Caki2 (cell line): Measurements from ENCODE around the gene FFAR2. TPM values are rescaled to one million over a fixed set of nuclear protein-coding genes. Genes with fewer than 3 reads are reported as not detected.
"Not testable (repeated sequence)": the region's sequence is repeated elsewhere in the genome, so short reads cannot be mapped to it uniquely, and the experiment has no call there.

ENCODE experiments used
- DNase-seq: peaks from one replicate; pipeline ENCODE4 v3.0.0-alpha.2; 2015; ENCODE audit warnings: low read depth
- in situ Hi-C: cut with HindIII; loops from 2 replicates; pipeline ENCODE4 v1.10.0; 2016; ENCODE audit warnings: low sequenced_read_pairs, low pct_unique_long_range_greater_than_20kb, mixed read lengths
- total RNA-seq: library from RNA; depleted of rRNA; stranded (reverse); fragments of >200 nt; shearing (Covaris generic); gene quantifications from 2 replicates; pipeline ENCODE4 v1.2.3, GENCODE V29; 2014; ENCODE audit warnings: low replicate concordance

FFAR2 gene
- total RNA-seq, 1 experiment from 2014 or later, result not detected

DNA sequence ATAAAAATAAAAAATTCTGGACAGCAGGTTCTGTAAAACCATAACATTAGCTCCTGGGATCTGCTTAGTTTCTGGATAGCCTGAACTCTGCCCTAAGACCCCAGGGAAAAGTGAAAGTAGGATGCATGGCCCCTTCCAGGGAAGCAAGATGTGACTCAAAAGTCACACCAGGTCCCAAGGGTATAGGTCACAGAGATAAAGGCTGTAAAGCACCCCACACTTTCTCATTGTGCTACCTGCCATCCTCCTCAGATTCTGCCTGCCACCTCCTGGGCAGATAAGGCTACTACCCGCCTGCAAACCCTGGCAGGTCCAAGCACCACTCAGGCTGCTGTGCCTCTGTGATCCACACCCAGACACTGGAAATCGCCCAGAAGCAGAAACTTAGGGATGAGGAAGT lies 20.6 kb downstream of the FFAR2 start:
- DNase-seq, result peak; percentile 46
- in situ Hi-C loops, result no loop called here

DNA sequence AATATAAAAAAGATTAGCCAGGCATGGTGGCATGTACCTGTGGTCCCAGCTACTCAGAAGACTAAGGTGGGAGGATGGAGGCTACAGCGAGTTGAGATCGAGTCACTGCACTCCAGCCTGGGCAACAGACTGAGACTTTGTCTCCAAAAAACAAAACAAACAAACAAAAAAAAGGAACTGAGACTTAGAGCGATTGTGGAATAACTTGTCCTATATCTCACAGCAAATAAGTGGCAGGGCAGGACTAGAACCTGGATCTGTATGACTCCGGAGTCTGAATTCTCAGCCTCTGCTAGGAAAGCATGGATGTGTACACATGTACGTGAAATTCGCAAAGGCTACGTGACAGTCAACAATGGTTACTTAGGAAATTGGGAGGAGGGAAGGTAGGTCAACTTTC lies 22.1 kb downstream of the FFAR2 start:
- in situ Hi-C loops, result no loop called here
- DNase-seq, result no peak

DNA sequence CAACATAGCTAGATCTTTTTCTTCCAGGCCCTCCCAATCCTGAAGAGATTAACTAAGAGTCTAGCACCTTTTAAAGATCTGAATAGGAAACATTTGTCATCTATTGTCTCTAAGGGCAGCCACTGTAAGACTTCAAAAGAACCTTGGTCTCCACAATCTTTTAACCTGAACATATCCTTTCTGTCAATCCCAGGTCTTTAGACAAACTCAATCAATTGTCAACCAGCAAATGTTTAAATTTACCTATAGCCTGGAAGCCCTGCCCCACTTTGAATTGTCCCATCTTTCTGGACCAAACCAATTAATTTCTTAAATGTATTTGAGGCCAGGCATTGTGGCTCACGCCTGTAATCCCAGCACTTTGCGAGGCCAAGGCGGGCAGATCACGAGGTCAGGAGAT lies 23.0 kb downstream of the FFAR2 start:
- in situ Hi-C loops, DNase-seq: not testable (repeated sequence)

DNA sequence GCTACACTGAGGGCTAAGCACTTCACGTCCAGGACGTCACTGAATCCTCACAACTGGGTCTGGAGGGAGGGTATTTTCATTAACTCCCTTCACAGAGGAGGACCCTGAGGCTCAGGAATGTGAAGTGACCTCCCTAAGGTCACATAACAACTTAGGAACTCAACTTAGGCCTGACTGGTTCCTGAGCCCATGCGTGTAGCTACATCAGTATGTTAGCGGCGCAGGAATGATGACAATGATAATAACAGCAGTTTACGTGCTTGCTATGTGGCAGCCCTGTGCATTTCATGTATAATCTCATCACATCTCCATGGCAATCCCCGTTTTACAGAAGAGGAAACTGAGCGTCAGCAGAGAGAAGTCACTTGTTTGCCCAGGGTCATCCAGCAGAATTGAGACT lies 23.9 kb downstream of the FFAR2 start:
- in situ Hi-C loops, result no loop called here
- DNase-seq, result no peak

DNA sequence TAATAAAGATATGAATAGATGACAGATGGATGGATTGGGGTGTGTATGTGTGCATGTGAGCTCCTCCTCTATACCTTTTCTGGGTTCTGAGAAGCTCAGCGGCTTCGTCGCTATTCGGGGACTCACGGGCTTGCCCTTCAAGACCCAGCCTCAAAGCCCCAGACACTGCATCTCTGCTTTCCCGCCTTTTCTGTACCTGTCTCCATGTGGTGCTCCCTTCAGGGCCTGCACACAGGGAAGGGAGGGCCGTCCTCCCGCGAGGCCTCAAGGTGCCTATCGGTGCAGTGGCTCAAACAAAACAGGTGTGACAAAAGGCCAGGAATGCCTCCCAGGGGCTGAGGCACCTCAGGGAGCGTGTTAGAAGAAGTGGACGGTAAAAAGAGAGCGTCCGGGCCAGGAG lies 26.0 kb downstream of the FFAR2 start:
- in situ Hi-C loops, result no loop called here
- no peak for DNase-seq

DNA sequence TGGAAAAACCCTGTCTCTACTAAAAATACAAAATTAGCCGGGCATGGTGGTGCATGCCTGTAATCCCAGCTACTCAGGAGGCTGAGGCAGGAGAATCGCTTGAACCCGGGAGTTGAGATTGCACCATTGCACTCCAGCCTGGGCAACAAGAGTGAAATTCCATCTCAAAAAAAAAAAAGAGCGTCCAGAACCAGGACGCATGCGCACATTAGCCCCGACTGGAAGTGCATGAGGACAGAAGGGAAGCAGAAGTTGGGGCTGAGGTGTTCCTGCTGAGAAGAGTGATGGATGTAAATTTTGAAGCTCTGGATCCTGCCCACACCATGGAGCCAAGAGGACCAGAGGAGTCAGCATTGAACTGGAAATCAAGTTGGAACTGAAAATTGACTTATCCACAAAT lies 26.5 kb downstream of the FFAR2 start:
- DNase-seq, in situ Hi-C loops: not testable (repeated sequence)

DNA sequence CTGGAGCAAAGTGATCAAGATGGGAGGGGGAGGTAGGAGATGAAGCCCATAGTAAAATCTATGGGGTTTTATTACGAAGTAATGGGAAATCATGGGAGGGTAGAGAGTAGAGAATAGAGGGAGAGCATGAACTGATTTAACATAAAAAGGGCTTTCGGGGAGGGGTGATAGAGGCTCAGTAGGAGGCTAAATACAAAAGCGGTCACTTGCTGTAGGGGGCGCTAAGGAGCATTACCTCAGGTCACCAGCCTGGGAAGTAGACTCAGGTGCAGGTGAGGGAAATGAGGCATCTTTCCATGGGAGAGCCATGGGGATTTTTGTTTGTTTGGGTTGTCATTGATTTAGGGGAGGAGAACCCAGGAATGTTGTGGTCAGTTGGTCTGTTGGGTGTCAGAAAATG lies 28.1 kb downstream of the FFAR2 start:
- in situ Hi-C loops, result no loop called here

DNA sequence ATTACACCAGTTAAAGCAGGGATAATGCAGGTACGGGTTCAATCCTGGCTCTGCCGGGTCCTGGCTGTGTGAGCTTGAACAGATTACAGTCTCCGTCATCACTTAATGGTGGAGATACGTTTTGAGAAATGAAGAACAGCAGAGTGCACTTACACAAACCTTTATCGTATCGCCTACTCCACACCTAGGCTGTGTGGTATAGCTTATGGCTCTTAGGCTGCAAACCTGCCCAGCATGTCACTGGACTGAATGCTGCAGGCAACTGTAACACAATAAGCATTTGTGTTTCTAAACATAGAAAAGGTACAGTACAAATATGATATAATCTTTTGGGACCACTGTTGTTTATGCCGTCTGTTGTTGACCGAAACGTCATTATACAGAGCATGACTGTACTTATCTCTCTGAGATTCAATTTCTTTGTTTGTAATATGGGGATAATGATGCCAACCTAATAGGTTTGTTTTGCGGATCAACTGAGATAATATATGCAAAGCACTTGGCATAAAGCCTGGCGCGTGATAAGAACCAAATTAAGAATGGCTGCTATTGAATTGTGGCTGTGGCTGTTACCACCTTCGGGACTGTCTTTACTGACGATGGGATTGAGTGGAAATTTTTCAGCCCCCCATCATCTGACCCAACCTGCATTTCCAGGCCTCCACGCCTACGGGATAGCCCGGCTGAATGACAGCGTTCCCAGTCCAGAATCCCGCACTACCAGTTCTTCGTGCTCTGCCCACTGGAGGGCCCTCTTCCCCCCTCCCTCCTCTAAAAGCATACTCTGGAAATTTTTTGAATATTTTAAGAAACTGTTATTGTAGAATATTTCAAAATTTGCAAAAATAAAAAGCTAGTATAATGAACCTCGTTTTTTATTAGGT lies 31.0 kb downstream of the FFAR2 start:
- in situ Hi-C loops, result no loop called here
- DNase-seq, result no peak

More for the DNA sequence above, 28.1 kb downstream of the FFAR2 start:
- no peak for DNase-seq

DNA sequence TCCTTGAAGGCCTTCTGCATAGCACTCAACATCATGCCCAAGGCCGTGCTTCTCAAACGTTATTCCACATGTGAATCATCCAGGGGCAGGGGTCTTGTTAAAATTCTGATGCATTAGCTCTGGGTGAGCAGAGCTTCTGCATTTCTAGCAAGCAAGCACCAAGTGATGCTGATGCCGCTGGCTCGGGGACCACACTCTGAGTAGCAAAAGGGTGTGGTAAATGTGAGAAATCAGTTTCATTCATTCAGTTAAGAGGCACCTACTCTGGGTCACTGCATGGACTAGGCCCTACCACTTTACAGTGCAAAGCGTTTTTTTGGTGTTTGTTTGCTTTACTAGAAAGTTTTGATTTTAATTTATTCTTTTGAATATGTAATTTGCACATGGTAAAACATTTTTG lies 35.0 kb downstream of the FFAR2 start:
- DNase-seq, result no peak
- in situ Hi-C loops, result no loop called here

DNA sequence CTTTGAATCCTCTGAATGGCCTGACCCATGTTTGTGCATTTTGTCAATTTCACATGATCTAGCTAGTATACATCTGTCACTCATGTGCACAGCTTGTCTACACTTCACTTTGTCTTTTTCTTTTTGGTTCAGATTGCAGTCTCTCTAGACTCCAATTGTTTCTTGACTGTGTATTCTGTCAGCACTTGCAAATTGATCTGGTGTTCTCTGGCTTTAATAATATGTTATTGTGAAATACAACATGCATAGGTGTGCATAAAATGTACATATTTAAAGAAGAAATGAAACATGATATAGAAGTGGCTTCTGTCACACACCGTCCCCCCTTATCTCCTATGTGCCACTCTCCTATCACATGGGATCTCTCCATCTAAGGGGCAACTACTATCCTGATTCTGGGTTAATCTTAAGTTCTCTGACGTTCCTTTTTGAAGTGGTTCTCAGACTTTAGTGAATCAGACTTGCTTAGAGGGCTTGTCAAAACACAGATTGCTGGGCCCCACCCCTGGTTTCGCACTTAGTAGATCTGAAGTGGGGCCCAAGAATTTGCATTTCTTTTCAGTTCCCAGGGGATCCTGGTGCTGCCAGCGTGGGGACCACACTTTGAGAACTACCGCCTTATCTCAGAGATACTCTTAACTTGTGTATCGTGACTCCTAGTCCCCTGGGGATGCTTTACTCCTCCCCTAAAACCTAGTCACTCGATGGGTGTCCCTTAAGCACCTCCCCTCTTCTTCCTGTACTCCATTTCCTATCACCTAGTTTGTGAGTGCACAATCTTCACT lies 36.4 kb downstream of the FFAR2 start:
- in situ Hi-C loops, result no loop called here
- DNase-seq, result no peak

DNA sequence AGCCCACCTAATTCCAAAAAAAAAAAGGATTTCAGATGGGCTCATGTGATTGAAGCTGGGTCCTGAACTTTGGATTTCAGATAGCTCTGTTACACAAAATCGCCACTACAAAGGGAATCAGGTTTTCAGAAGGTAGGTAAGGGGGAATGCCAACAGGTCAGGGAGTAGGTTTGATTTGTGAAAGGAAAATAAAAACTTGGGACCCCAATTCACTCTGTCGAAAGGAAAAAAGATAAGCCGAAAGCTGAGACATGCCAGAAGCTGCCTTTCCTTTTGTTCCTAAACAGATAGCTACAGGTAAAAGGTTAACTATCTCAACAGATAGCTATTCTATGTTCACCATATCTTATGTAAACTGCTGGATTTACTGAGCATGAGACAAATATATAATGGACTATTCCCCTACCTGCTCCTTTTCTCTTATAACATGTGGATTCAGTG lies 38.2 kb downstream of the FFAR2 start:
- in situ Hi-C loops, result no loop called here
- DNase-seq, result no peak

DNA sequence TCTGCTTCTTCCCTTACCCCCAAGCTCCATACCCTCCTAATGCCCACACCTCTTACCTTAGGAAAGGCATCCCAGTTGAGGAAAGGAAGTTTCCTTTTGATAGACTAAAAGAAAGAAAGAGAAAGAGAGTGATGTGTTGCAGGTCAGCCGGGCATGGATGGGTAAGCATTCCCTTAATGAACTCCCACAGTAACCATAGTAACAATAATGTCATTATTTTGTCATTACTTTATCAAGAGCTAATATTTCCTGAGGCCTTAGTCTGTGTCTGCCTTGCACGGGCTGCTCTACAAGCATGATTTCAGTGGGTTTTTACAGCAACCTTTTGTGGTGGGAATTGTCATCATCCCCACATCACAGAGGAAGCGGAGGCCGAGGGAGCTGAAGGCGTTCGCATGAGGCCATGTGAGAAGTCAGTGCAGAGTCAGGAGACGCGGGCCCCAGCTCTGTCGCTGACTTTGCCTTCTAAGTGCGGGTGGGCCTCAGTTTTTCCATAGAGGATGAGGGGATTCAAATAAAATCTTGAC lies 39.7 kb downstream of the FFAR2 start:
- DNase-seq, result no peak
- in situ Hi-C loops, result no loop called here

DNA sequence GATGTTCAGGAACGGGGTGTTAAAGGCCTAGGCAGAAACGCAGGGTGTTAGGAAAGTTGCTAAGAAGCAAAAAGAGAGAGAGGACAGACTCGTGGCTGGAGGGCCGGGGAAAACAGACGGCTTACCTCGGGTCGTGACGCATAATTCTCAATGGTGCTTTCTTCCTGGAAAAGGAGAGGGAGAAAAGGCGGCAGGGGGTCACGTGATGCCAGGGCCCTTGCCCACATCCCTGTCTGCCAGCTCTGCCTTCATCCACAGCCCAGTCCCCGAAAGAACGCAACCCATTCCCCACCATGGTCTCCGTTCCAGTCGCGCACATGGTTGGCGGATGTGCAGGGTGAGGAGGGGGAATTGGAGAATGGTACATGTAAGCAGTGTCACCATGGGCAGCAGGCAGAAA lies 40.6 kb downstream of the FFAR2 start:
- in situ Hi-C loops, result no loop called here
- DNase-seq, result no peak

DNA sequence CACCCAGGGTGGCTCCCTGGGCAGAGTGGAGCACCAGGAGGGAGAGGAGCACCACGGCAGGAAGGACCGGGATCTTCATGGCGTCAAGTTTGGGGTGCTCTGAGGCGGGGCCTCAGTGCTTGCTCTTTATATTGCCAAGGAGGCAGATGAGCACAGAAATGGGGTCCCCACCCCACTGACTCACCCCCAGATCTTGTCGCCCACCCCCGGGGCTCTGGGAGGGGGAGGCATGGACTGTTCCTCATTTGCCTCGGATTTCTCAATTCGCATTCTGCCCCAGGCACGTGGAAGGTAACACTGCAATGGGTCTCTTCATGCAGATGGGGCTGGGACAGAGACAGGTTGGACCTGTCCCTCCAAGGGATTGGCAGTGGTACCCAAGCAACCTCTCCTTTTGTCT lies 42.3 kb downstream of the FFAR2 start, which contains the start of gene KRTDAP:
KRTDAP (minus strand) TSS at position 101 of the 400 bp plus-strand sequence; CDS start at position 79, 22 bp downstream.
- no peak for DNase-seq
- in situ Hi-C loops, result no loop called here

DNA sequence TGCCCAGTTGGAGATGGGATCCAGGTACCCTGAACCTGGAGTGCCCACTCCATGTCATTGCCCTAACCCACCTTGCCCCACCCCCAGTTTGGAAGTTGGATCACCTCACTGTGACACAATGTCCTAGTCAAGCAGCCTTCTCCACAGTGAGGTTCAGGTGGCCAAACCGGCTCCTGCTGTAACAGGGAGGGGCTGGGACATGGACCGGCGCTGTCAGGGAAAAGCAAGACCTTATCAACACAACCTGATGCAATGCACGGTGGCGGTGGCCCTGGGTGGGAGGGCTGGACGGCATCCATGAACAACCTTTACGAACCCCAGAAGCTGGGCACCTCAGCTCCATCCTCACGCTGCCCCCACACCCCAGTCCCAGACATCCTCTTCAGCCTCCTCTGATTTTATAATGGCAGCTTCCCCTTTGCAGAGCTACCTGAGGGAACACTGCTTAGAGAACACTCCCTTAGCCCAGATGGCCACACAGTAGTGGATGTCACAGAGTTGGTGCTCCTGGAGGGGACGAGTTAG lies 43.8 kb downstream of the FFAR2 start:
- in situ Hi-C loops, result no loop called here
- no peak for DNase-seq

DNA sequence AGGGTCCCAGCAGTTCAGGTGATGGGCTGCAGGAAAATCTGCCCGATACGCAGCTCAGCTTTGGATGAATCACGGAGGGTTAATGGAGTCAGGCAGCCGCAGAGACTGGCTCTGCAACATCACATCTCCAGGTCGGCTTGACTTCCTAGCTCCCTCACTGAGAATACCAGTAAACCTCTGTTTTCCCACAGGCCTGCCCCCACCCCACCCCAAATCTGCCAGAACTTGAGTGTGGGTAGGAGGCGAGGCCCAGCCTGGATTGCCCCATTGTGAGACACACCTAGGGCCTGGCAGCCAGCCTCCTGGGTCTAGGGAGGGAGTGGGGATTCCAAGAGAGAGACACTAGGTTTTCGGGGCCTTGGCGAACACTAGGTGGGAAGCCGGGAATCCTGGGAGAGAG lies 45.9 kb downstream of the FFAR2 start:
- in situ Hi-C loops, result no loop called here
- DNase-seq, result no peak

DNA sequence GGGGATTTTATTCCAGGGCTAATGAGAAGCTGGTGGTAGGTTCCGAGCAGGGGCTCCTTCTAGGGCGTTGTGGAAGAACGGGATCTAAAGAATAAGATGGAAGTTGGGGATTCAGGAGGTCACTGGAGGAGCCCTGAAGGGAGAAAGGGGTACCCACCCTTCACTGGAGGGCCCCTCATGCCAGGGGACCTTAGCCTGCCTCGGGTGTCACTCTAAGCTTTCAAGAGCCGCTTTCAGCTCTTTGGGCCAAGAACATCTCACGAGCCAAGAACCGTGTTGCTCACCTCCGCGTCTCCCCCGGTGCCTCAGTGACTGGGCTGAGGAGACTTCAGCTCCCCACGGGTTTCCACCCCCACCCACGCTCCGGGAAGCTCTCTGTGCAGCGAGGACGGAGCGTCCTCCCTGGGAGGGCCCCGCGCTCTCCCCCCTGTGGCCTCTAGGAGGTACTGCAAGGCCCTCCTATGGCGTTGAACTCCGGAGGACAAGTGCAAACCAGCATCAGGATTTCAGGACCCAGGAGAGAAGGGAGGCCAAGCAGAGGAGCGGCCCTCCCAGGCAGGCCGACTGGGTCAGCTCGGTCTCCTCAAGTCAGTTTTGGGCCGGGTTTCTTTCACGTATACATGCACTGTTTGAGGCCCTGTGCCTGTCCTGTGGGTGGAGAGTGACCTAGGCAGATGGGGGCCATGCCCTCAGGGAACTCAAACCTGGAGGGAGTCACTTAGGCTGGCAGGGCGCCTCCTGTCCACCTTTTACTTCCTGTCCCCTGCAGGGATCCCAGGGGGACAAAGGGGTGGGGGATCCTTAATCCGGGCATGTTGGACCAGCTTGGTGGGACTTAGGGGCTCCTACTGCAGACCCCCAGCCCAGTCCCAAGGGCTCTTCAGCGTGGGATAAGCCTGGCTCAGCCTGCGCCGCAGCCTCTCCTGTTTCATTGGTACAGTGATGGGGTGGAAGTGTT lies 47.3 kb downstream of the FFAR2 start:
- DNase-seq, result peak; percentile 69
- in situ Hi-C loops, result no loop called here

DNA sequence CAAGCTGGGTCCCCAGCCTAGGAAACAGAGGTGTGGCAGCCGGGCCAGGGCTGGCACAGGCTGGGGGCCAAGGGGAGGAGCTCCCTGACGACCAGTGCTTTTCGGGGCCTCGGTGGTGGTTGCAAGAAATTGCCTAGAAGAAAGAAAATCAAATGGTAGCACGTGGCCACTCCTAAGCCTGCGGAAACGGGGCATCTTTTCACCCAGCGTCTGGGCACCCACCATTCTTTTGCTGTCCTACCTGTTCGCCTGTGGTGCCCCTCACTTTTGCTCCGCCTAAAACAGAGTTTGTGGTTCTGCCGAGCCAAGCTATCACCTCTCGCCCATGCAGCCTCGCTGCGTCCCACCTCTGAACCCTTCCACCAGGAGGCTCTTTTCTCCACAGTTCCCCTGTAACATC lies 49.3 kb downstream of the FFAR2 start:
- in situ Hi-C loops, result no loop called here
- no peak for DNase-seq
